Measurements from ENCODE around the gene FGF3. TPM values are rescaled to one million over a fixed set of nuclear protein-coding genes. Genes with fewer than 3 reads are reported as not detected.

The FGF3 gene
- not detected for total RNA-seq (ENCODE audit: insufficient read depth, low replicate concordance)

DNA sequence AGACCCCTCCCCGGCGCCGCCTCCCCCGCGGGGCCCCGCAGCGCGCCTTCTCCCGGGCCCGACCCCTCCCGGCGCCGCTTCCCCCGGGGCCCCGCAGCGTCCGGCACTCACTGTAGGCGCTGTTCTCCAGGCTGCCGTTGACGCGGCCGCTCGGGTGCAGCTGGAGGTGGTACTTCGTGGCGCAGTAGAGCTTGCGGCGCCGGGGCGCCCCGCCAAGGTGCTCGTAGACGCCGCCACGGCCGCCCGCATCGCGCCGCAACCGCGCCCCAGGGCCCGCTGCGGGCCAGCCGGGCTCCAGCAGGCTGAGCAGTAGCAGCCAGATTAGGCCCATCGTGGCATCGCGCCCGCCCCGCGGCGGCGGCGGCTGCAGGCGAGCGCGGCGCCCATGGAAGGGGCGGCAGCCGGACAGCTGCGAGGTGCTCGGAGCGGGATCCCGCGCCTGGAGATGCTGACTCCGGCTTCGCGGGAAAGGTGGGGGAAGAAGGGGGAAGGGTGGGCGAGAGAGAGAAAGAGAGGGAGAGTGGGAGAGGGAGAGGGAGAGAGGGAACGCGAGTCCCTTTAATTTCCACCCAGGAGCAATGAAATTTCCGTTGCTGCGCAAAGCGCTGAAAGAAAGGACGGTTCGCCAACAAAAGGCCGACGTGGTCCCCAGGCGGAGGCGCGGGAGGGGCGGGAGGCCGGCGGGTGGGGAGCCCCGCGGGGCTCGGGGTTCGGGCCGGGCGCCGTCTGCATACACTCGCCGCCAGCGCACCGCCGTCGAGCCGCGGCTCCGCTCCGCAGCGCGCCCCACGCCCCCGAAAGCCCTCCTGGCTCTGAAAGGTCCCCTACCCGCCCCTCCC, at the start of gene FGF3:
Gene FGF3 (minus strand): TSS at position 814 of the 839 bp plus-strand sequence. CDS start 483 bp downstream, at position 331.
- DNase-seq (ENCODE audit: low spot score), result no peak

- DNase-seq (ENCODE audit: low spot score), result no peak
Observed at GRCh38 chr11:69868871-69869270, 49.7 kb upstream of the FGF3 start.

DNA sequence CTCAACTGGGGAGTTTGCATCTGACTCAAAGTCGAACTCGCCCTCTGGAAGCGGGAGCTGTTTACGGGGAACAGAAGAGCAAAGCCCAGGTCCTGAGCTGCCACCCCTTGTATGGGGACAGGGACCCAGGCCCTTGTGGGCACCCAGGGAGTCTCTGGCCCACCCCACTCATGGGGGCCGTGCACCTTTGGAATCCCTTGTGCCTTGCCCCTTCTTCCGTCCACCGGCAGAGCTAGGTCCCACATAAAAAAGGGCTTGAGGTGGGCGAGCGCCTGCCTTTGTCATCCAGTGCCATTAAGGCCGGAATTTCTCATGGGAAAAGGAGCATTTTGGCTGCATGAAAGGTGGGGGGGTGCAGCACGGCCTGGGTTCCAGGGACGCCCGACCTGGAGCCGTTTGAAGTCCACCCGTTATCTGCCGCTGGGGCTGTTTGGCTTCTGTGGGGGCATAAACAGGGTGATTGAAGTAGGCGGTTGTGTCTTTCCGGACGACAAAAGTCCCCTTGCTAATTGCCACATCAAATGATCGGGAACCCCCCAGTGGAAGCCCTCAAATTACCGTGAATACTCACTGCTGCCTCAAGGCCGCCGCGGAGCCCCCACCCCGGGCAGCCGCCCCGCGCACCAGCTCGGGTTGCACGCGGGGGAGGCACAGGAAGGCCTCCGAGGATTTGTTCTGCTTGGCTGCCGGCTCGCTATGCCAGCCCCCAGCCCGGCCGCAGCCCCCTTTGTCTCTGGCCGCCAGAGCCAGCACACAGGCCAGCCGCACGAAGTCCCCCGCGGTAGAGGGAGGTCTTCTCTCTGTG, 49.0 kb upstream of the FGF3 start:
- no peak for DNase-seq (ENCODE audit: low spot score)

DNA sequence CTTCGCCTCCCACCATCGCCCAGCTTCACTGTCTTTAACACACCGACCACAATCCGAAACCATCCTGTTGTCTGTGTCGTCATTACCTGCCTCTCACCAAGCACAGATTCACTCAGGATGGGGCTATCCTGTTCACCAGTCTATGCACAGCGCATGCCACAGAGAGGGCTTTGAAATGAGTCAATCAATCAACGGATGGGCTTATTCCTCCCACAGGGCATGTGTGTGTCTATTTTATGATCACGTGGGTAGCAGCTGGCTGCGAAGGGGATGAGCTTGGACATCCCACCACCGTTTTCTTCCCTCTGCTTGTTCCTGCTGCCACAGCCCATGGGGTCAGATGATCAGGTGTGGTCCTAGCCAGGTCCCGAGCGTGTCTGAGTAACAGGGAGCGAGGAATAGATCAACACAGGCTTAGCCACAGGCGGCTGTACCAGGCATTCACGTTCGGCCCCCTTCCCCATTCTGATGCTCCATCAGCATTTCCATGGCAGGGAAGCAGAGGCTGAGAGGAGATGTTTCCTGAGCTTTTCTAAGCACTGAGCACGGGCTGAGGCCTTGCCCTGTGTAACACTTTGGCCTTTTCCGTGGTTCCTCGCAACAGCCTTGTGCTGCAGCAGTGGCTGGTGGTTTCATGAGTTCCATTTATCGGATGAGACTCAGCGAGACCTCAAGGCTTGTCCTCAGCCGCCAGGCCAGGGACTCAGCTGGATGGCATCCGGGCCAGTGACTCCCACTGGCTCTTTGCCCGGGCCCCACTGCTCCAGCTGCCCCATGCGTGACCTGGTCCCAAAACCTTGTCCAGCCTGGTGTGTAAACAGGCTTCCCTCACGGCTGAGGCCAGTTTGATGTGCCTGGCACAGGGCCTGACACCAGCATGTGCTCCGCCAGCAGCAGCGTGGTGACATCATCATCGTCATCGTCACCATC, 48.1 kb upstream of the FGF3 start:
- no peak for DNase-seq (ENCODE audit: low spot score)

DNA sequence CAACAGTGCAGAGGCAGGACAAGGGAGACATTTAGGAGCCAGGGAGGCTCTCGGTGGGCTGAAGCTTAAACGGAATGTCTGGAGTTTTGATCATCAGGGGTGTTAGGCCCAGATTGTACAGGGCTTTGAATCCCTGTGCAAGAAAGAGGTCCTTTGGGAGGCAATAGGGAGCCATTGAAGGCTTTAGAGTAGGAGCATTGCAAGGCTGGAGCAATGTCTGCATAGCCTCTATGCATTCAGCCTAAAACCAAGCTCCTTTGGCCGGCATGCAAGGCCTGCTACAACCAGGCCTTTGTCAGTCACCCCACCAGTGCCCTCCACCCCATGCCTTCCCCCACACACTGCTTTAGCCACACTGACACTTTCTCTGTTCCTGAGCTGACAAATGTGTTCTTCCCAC, 47.4 kb upstream of the FGF3 start:
- DNase-seq (ENCODE audit: low spot score), result no peak

GRCh38 chr11:69865707-69866106, 46.5 kb upstream of the FGF3 start:
- DNase-seq (ENCODE audit: low spot score), result no peak

DNA sequence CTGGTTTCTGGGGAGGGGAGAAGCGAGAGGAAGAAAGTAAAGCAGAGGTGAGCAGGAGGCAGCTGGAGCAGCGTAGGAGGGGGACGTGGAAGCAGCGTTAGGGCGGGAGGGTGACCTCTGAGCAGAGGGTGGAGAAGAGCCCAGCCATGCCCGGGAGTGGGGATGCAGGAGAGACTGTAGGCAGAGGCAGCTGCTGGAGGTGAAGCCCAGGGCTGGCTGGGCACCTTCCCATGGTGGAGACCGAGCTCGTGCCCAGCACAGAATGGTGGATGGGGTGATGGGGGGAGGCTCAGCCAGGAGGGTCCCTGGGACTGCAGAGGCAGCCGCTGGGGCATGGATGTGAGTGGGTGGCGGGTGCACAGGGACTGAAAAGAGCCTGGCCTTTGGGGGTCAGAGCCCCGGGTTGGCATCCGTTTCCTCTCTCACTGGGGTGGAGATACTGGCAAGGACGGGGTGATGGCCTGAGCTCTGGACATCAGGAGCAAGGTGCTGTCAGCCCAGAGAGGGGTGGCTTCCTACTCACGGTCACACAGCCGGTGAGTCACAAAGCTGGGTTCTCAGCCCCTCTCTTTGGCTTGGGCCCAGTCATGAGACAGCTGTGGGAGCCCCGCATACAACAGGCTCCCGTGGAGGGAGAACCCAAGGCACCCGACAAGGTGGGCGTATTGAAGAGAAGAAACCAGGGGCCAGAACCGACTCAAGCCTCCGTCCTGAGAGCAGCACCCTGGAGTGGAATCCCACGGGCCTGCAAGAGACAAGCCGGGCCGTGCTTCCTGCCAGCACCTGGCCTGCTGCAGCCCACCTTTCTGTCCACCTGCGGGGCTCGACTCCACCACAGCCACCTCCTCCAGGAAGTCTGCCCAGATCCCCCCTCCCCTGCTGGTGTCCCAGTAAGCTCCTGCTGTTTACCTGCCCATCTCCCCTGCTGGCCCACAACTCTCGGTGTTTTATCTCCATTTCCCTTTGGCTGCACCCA, 45.8 kb upstream of the FGF3 start:
- DNase-seq (ENCODE audit: low spot score), result no peak

GRCh38 chr11:69863544-69864200, 44.5 kb upstream of the FGF3 start:
- DNase-seq (ENCODE audit: low spot score), result no peak

GRCh38 chr11:69862797-69863543, 43.8 kb upstream of the FGF3 start:
- no peak for DNase-seq (ENCODE audit: low spot score)

DNA sequence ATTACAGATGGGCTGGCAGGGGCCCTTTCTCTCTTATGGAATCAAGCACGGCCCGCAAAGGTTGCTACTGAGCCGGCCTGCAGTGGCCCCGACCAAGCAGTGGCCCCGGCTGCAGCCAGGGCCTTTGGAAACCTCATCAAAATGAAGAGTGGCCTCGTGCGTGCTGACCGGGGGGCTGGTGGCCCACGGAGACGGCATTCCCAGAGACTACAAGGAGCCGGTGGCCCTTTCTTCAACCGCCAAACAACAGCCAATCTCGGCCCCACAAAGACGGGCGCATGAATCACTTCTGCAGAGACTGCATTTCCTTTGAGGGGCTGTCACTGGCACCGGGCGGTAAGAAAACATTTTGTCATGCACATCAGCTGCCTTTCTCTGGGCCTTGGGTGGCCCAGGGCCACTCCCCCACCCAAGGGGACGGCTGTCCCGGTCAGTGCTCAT, 43.1 kb upstream of the FGF3 start:
- no peak for DNase-seq (ENCODE audit: low spot score)

DNA sequence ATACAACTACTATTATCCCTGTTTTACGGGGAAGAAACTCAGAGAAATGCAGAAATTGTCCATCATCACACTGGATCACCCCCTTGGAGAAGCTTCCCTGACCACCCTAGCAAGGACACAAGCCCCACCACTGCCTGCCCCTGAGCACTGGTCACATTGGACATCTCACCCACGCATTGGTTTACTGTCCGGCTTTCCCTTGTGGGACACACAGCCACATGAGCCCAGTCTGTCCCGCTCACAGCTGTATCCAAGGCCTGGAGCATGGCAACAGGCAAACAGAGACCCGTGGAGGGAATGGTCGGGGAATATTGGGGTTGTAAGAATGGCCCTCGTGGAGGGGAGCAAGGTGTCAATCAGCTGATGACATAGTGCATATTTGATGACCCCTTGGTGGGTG, 42.7 kb upstream of the FGF3 start:
- no peak for DNase-seq (ENCODE audit: low spot score)

DNA sequence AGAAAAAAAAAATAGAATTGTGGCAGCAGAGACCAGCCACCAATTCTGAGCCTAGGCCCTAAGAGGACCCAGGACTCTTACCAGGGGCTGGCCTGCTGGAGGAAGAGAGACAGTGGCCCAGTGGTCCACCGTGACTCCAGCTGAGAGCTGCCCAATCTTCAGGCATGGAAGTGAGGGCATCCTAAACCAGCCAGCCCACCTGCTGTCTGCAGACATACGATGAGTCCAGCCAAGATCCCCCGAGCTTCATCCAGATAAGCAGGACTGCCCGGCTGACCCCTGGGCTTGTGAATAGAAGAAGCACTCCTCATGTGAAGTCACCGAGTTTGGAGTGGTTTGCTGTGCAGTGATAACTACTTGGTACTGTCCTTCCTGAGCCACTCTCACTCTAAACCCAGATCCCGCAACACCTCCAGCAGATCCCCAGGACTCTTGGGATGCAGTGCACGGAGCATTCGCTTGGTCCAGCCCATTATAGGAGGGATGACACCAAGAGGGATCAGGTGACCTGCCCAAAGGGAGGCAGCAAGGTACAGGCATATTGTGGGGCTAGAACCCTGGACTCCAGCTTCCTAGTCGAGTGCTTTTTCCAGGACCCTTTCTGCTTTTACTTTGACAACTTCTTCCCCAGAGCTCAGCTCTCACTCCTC, 41.7 kb upstream of the FGF3 start:
- no peak for DNase-seq (ENCODE audit: low spot score)

DNA sequence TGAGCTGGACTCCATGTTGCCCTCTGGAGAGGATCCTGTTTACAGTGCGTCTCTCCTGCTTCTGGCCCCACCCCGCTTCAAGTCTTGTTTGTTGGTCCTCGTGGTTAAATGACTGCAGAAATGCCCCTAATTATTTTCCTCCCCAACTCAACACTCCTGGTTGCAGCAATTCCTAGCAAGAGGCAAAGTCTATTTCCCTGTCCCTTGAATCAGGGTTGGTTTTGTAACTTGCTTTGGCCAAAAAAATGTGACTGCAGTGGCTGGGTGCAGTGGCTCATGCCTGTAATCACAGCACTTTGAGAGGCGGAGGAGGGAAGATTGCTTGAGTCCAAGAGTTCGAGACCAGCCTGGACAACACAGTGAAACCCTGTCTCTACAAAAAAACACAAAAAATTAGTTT, 41.0 kb upstream of the FGF3 start:
- DNase-seq (ENCODE audit: low spot score), result no peak

- DNase-seq (ENCODE audit: low spot score), result no peak
Observed at GRCh38 chr11:69859275-69859934, 40.2 kb upstream of the FGF3 start.

DNA sequence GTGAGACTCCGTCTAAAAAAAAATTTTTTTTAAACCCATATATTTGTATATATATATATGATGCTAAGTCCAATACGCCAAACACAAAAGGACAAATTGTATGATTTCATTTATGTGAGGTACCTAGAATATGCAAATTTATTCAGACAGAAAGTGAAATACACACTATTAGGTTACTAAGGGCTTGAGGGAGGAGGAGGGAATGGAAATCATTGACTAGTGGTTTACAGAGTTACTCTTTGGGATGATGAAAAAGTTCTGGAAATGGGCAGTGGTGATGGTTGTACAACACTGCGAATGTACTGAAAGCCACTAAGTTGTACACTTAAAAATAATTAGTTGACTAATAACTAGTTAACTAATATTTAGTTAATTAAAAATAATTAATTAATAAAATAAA, 36.2 kb upstream of the FGF3 start:
- no peak for DNase-seq (ENCODE audit: low spot score)

DNA sequence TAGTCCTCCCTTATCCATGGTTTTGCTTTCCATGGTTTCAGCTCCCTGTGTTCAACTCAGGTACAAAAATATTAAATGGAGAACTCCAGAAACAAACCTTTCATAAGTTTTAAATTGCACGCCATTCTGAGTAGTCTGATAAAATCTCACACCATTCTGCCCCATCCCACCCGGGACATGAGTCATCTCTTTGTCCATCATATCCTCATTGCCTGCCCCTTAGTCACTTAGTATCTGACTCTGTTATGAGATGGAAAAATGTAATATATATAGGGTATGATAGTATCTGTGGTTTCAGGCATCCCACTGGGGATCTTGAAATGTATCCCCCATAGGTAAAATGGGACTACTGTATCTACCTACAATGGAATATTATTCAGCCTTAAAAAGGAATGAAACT, 35.5 kb upstream of the FGF3 start:
- DNase-seq (ENCODE audit: low spot score), result no peak

DNA sequence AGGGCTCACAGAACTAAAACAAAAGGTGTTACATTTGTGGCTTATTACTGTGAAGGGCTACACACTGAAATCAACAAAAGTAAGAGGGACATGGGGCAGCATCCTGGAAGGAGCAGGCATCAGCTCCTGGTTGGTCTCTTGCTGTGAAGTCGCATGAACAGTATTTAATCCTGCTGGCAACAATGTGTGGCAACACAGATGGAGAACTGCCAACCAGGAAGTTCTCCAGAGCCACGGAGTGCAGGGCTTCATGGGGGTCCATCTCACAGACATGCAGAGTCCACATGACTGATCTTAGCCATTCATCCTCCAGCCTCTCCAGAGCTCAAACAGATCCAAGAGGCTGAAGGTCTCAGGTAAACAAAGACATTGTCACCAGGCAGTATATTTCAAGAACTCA, 32.8 kb upstream of the FGF3 start:
- no peak for DNase-seq (ENCODE audit: low spot score)

- DNase-seq (ENCODE audit: low spot score), result peak; percentile 89
Observed at GRCh38 chr11:69848201-69848600, 29.0 kb upstream of the FGF3 start.
